Cerebellar cortex (tissue), 1 donor: ENCODE results near the gene RABGAP1.
"Not testable (repeated sequence)": the region's sequence is repeated elsewhere in the genome, so short reads cannot be mapped to it uniquely, and the experiment has no call there.

Source experiments
- DNase-seq: peaks from one replicate; pipeline ENCODE4 v3.0.0-alpha.2; 2015; ENCODE audit warnings: low spot score

RABGAP1 gene

DNA sequence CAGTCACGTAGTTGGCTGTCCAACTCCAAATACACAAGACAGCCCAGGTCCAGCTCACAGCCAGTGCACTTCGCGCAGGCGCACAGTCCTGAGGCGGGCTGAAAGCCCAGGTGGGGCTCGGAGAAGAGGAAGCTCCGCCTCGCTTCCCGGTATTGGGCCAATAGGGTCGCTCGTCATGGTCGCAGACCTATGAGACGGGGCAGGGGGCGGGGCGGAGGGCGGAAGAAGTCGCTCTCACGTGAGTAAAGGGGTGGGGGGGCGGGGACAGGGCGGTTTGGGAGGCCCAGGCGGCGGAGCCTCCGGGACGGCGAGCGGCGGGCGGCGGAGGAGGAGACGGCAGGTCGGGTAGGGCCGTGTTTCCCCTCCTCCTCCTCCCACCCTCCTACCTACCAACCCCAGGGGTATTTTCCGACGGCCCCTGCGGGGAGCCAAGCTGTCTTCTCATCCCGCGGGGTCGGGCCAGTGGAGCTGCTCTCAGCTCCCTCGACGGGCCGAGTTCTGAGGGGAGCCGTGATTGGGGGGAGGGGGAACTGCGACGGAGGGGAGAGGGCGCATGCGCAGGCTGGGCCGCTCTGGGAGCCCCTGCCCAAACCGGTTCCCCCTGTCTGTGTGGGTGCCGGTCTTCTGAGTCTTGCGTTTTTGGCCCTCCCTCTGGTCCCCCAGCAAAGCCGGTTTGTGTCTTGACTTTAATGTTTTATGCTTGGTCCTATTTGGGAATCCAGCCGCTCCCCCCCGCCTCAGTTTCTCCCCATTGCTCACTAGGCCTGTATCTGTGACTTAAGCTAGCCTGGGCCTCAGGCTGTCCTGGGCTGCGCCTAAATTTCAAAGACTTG lies at the start of gene RABGAP1:
TSS of gene RABGAP1 (plus strand) at position 272 of the 833 bp plus-strand sequence. CDS start 16,040 bp downstream, outside the sequence.
- peak; percentile 99 for DNase-seq

DNA sequence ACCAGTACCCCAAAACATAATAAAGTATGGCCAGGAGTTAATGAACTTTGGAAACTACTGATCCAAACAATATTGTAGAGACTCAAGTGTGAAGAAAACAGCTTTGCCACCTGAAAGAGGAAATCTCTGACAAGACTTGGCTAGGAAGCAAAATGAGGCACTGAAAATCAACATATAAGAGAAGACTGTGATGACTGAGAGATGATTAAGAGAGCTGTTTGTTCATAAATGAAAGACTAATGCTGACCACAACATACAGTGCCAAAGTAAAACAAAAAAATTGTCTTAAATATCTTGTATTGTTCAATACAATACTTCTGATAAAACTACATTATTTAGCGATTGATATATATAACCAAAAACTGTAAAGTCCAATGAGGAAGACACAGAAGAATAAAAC lies 42.9 kb upstream of the RABGAP1 start:
- no peak for DNase-seq

DNA sequence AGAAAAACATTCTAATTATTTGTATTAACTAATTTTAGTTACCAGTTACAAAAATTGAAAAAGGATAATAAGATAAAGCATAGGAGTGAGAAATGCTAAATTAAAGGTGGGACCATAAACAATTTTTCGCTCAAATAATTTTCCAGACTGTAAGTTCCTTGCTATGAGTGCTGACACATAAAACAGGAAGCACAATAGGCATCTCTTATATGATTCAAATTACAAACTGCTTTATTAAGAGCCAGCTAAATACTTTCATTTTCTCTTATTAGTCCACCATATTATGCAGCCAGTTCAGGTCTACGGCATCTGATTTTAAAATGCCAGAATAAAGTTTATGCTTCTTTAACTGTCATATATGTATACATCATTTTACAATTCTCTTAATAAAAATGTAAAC lies 40.0 kb upstream of the RABGAP1 start:
- no peak for DNase-seq

DNA sequence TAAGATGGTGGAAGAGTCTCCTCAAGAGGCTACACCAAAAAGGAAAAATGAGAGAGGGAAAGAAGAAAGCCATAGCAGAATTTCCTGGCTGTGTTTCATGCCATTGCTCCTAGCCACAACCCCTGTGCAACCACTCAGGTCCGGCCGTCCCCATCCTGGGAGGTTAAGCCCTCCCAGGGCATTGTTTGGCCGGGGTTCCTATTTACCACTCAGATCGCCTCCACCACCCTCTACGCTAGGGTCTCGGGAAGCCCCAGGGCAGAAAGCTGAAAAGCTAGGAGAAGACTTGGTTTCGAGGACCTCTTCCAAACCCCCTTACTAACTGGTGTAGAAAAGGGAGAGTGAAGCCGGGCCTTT lies 36.4 kb upstream of the RABGAP1 start:
- DNase-seq: peak; percentile 55

DNA sequence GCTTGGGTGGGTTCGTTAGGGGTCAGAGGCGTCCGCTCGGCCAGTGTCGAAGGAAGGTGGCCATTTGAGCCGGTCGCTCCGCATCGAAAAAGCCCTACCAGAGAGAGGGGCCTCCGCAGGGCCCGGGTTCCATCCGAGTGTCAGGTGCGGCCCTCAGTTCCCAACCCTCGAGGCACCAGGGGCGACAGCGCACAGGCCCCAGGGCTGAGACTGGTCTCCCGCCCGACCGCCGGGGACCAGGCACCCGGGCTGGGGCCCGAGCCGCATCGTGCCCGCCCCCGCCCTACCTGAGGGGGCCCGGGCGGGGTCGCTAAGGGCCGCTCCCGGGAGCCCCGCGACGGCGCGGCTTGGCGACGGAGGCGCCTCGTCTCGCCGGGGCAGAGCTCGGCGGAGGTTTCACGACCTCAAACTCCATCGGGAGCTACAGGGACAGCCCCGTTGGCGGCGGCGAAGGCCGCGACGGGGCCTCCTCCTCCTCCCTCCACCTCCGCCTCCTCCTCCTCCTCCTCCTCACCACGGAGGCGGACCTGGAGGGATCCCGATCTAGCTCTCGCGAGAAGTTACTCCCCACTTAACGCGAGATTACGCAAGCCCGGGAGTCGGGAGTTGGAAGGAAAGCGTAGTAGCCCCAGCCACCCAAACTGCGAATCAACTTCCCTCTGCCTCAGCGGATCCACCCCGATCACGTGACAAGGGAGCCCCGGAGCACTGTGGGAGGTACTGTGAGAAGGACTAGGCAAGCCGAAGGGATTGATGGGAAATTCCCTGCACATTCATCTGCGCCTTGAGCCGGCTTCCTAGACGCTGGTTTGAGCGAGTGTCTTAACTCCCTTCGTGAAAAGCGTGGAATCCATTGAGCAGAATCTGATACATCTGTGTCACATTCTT lies 35.8 kb upstream of the RABGAP1 start, which contains the start of gene RC3H2:
TSS of gene RC3H2 (minus strand) at position 537 of the 888 bp plus-strand sequence. CDS start 7,850 bp downstream, outside the sequence.
- peak; percentile 100 for DNase-seq

DNA sequence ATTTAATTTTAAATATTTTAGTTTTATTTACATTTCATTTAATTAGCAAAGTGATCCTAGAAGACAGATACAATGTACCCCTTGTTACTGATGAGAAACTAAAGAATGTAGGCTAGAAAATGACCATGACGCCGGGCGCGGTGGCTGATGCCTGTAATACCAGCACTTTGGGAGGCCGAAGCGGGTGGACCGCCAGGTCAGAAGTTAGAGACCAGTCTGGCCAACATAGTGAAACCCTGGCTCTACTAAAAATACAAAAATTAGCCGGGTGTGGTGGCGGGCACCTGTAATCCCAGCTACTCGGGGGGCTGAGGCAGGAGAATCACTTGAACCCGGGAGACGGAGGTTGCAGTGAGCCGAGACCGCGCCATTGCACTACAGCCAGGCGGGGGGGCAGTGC lies 34.7 kb upstream of the RABGAP1 start:
- not testable (repeated sequence) for DNase-seq

GRCh38 chr9:122912671-122912963 lies 28.2 kb upstream of the RABGAP1 start:
- DNase-seq: no peak

GRCh38 chr9:122912964-122913673 lies 27.7 kb upstream of the RABGAP1 start, which contains the start of gene ZBTB6:
Gene ZBTB6 (minus strand): TSS chr9:122913323. CDS start chr9:122912072, 1,251 bp downstream.
- peak; percentile 97 for DNase-seq

DNA sequence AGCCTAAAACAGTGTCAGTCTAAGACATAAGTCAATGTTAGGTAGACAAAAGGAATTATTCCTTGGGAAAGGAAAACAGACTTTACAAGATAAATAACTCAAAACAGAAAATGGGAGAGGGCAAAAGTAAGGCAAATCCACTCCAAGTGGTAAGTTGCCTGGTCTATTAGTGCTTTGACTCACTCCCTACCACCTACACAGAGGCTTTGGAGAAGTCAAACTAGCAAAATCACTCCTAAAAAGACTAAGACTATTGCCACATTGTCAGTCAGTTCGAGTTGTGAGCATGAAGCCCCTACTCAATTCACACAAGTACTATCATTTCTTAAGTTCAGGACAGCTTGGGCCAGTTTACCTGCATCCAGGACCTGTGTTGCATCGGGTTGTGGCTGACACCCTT lies 22.5 kb upstream of the RABGAP1 start:
- DNase-seq: no peak

GRCh38 chr9:122922713-122923112 lies 18.1 kb upstream of the RABGAP1 start:
- DNase-seq: no peak

GRCh38 chr9:122923947-122924346 lies 16.9 kb upstream of the RABGAP1 start:
- DNase-seq: no peak

DNA sequence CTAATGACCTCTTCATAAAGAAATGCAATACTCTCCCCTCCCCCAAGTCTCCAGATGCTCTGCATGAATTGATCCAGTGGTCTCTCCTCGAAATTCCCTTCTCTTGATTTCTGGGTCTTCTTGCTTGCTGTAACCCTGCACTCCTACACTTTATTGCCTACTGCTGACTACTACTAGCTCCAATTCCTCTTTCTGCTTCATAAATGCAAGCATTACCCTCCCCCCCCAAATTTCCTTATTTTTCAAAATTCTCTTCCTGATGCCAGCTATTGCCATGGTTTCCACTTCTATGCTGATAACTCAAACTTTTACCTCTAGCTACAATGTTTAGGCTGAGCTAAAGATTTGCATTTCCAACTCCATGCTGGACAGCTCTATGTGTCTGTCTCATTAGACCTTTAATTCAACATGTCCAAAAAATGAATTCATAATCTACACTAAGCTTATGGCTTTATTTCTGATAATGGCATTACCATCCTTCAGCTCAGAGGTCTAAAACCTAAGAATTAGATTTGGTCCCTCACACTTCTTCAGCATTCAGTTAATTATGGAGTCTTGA lies 10.9 kb upstream of the RABGAP1 start:
- DNase-seq: no peak

- DNase-seq: no peak
Measured at GRCh38 chr9:122930541-122931225, 10.1 kb upstream of the RABGAP1 start.

DNA sequence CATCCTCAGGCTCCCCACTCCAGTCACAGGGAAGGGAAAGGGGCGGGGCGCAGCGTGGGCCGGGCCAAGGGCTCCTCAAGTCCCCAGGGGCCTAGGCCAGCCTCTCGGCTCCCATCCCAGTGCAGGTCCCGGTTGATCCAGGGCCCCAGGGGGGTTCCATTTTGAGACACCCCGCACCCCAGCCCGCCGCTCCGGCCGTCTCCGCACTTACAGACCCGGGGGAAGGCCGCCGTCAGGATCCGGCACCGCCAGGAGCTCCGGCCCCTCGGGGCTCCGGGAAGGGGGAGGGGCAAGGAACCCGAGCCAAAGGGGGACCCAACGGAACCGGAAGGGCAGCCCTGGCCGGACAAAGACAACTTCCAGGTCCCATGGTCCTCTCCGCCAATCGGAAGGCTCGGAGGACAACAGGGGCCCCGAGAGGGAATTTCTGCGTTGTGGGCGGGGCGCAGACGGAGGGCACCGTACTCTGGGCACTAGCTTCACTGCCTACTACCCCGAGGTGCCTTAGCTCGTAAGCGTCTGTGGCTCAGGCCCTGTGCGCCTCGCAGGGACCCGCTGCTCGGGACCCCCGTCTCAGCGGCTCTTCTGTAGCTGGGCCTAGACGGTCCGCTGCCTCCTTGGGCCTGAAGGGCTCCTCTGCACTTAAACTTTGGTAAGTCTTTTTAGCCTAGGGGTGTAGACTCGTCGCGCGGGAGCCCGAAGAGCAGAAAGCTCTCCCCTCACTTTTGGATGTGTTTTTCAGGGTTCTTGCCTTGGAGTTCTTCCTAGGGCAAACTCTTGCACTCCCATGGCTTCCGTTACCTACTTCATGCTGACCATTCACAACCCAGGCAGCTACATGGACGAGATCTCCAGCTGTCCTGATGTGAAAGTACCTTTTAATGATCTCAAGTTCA lies 9.3 kb upstream of the RABGAP1 start, which contains the start of gene ZBTB26:
TSS of gene ZBTB26 (minus strand) at position 287 of the 896 bp plus-strand sequence. CDS start 11,578 bp downstream, outside the sequence.
- DNase-seq: peak; percentile 96

DNA sequence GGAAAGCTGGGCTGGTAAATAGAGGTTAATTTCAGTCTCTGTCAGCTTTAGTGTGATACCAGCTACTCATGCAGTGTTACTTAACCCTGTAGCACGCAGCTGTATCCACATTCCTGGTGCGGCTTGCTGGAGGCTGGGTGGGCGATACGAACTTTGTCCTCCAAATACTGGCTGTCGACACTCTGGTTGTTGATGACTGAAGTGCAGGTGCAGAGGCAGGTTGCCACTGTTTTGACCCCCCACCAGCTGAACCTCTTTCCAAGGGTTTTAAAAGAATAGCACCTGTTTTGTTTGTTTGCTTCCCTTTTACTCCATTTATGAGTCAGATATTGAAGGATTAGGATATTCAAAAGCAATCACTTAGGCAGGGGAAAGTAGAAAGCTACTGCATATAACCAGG lies 4.4 kb upstream of the RABGAP1 start:
- no peak for DNase-seq

- no peak for DNase-seq
Measured at GRCh38 chr9:122936883-122937282, 3.9 kb upstream of the RABGAP1 start.

DNA sequence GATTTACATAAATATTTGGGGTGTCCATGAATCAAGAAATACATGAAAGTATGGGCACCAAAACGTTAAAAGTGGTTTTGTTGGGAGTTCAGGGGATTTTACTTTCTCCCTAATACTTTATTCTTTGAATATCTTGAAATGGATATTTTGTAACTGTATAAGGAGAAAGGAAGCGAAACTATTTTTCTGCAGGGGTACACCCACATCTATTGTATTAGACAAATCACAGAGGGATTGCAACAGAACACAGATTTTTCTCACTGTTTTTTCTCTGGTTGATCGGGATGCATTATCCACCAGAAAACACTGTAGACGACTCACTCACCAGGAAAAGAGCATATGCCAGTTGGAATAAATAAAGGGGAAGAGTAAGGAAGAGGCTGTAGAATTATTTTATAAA lies 1.2 kb upstream of the RABGAP1 start:
- no peak for DNase-seq

GRCh38 chr9:122940454-122940748 lies 419 bp upstream of the RABGAP1 start:
- no peak for DNase-seq

DNA sequence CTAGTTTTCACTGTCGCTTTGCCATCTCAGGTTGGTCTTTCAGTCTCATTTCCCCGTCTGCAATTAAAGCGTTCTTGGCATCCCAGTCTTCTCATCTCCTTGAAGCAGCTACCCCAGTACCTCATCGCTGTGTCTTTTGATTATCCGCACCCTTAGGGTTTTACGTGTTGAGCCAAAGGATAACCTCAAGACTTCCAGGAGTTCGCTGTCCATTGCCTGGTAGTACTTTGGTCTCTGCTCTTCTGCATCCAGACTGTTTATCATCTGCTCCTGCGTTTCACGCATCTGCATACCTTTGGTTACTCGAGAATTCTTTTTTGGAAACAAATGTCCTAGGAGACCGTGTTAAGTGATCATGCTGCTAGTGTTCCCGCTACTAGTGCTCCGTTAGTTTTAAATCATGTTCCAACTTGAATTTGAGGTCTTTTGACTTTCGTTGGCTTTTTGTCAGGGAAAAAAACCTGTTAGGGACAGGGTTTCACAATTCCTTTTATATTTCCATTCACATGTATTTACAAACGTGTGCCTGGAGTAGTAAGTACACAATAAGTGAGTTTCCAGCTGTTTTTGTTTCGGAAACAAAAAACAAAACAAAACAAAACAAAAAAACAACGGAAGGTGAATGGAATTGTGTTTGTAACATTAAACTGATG lies 888 bp downstream of the RABGAP1 start:
- peak; percentile 26 for DNase-seq
